ENCODE results near the gene MORN2.

Gene MORN2

DNA sequence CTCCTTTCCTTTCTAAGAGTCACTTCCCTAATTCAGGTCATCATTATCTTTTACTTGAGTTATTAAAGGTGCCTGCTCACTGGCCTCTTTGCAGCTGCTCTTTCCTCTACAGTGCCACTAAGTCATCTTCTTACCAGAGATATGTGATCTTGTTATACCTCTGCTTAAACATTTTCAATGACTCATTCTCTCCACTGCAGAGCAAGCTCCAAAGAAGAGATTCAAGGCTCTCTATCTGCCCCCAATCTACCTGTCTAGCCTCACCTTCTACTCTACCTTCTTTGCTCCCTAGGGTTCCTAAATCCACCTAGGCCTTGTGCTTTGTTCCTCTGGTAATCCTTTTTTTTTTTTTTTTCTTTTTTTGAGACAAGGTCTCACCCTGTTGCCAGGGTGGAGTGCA lies 17.0 kb downstream of the MORN2 start:
- Histone ChIP-seq H3K9me3 (replicated peaks; ENCODE audit: low read length) (no peaks in the 10 kb centered on the region), H3K9ac (ENCODE audit: low read depth, low read length) (no peak overlapping the region), H3K27me3 (ENCODE audit: control insufficient read depth, insufficient read depth, low read length) (no peaks in the 10 kb centered on the region), H3K4me1 (ENCODE audit: control insufficient read depth, insufficient read depth, low read length) (no peaks in the 10 kb centered on the region), H3K4me3 (ENCODE audit: low read length) (no peak overlapping the region), H3K4me2 (ENCODE audit: low read length) (no peak overlapping the region), H3K36me3 (ENCODE audit: insufficient read depth, low read length) (no peaks in the 10 kb centered on the region)

DNA sequence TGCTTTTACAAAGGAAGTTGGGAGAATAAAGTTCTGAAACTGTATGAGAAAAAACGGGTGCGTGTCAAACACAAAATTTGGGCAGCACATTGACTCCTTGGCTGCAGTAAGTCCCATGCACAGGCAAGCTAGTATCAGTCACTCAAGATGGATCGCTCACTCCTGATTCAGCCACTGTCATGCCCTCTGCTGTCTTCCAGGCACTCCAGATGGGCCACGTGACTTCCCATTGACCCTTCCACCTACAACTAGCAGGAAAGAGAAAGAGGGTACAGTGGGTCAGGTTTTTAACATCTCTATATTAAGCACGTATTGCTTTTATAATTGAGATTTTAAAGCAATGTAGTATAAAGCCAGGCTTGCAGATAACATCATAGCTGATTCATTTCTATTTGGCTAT lies 22.5 kb downstream of the MORN2 start:
- no peaks in the 10 kb centered on the region for H3K4me1 ChIP-seq (ENCODE audit: control insufficient read depth, insufficient read depth, low read length)

DNA sequence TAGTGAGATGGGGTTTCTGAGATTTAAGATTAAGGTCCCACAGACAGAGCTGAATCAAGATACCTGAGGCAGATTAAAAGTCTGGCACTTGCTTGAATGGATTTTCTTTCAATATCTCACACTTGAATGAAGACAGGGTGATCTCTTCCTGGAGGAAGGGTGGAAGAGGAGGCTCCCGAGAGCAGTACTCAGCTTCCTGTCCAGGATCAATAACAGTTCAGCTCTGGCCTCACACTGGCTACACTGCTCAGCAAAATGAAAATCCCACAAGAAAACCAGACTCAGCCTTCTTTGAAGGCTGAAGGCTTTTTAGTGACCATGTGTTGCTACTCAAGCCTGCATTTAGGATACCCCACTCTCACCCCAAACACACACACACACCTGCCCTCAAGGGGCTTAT lies 24.9 kb downstream of the MORN2 start:
- Histone ChIP-seq H3K9ac (ENCODE audit: low read depth, low read length) (no peak overlapping the region), H3K9me3 (replicated peaks; ENCODE audit: low read length) (no peaks in the 10 kb centered on the region), H3K4me3 (ENCODE audit: low read length) (no peak overlapping the region), H3K4me1 (ENCODE audit: control insufficient read depth, insufficient read depth, low read length) (no peaks in the 10 kb centered on the region), H3K27me3 (ENCODE audit: control insufficient read depth, insufficient read depth, low read length) (no peaks in the 10 kb centered on the region), H3K36me3 (ENCODE audit: insufficient read depth, low read length) (no peaks in the 10 kb centered on the region), H3K4me2 (ENCODE audit: low read length) (no peak overlapping the region)

More for the DNA sequence above, 22.5 kb downstream of the MORN2 start:
- Histone ChIP-seq H3K27me3 (ENCODE audit: control insufficient read depth, insufficient read depth, low read length) (no peaks in the 10 kb centered on the region), H3K4me3 (ENCODE audit: low read length) (no peak overlapping the region), H3K4me2 (ENCODE audit: low read length) (no peak overlapping the region), H3K9ac (ENCODE audit: low read depth, low read length) (no peak overlapping the region), H3K9me3 (replicated peaks; ENCODE audit: low read length) (no peaks in the 10 kb centered on the region), H3K36me3 (ENCODE audit: insufficient read depth, low read length) (no peaks in the 10 kb centered on the region)

DNA sequence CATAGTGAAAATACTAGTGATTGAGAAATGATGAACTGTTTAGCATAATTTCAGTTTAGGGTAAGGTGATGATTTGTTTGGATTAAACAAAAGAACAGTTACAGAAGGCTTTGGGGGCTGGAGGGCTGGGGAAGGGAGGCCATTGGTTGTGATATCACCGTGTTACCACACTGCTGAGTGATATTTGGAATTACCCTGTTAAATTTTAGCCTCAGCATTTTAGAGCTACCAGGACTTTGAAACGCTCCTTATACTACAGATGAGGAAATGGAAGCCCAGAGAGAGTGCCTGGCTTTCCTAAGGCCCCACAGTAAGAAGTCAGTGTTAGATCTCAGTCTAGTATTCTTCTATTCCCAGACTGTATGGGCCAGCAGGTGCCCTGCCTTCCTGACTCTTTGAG lies 29.5 kb downstream of the MORN2 start:
- no peak overlapping the region for H3K4me2 ChIP-seq (ENCODE audit: low read length)
- H3K36me3 ChIP-seq (ENCODE audit: insufficient read depth, low read length) = no peaks in the 10 kb centered on the region
- no peaks in the 10 kb centered on the region for H3K4me1 ChIP-seq (ENCODE audit: control insufficient read depth, insufficient read depth, low read length)
- no peaks in the 10 kb centered on the region for H3K9me3 ChIP-seq (replicated peaks; ENCODE audit: low read length)
- no peaks in the 10 kb centered on the region for H3K27me3 ChIP-seq (ENCODE audit: control insufficient read depth, insufficient read depth, low read length)
- no peak overlapping the region for H3K9ac ChIP-seq (ENCODE audit: low read depth, low read length)
- H3K4me3 ChIP-seq (ENCODE audit: low read length) = no peak overlapping the region

DNA sequence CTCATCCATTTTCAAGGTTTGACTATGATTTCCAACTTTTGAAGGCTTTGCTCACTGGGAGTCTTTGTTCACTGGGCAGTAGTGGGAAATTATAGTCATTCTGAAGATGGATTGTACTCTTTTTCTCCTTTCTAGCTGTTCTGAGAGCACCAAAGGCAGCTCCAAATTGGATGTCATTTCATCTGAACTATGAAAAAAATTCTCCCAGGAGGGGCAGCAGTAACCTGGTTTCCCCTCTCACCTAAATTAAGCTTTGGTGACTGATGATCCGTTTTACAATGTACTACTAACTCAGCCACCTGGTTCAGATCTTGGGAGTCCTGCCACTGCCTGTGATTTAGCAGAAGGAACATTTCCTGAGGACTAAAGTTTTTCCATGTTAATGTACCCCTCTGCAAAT lies 31.5 kb downstream of the MORN2 start:
- H3K4me3 ChIP-seq (ENCODE audit: low read length) = no peak overlapping the region
- no peaks in the 10 kb centered on the region for H3K27me3 ChIP-seq (ENCODE audit: control insufficient read depth, insufficient read depth, low read length)
- H3K4me1 ChIP-seq (ENCODE audit: control insufficient read depth, insufficient read depth, low read length) = no peaks in the 10 kb centered on the region
- H3K9me3 ChIP-seq (replicated peaks; ENCODE audit: low read length) = no peaks in the 10 kb centered on the region
- H3K4me2 ChIP-seq (ENCODE audit: low read length) = no peak overlapping the region
- no peak overlapping the region for H3K9ac ChIP-seq (ENCODE audit: low read depth, low read length)
- H3K36me3 ChIP-seq (ENCODE audit: insufficient read depth, low read length) = no peaks in the 10 kb centered on the region

DNA sequence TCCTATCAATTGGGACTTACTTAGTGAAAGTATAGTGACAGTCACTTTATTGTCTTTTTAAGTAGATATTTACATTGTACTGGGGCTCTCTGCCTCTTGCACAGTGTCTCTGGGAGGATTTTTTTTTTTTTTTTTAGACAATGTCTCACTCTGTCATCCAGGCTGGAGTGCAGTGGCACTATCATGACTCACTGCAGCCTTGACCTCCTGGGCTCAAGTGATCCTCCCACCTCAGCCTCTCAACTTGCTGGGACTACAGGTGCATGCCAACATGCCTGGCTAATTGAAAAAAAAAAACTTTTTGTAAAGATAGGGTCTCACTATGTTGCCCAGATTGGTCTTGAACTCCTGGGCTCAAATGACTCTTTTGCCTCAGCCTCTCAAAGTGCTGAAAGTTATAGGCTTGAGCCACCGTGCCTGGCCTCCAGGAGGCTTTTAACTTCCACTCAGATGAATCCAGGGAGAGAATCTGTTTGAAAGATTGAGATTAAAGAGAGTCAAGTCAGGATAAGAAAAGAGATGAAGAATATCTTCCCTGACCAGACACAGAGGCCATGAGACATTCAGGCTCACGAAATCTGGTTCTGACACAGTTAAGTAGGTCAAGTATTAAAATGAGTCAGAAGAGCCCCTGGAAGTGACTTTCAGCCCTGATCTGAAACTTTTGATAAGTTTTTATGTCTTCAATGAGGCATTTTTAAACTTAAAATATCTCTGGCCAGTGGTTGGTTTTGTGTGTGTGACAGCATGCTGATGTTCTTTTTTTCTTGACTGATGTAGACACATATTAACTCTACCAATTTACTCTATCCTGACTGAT lies 32.2 kb downstream of the MORN2 start:
- Histone ChIP-seq H3K36me3 (ENCODE audit: insufficient read depth, low read length) (no peaks in the 10 kb centered on the region), H3K9ac (ENCODE audit: low read depth, low read length) (no peak overlapping the region), H3K4me3 (ENCODE audit: low read length) (no peak overlapping the region), H3K9me3 (replicated peaks; ENCODE audit: low read length) (no peaks in the 10 kb centered on the region), H3K4me2 (ENCODE audit: low read length) (no peak overlapping the region), H3K27me3 (ENCODE audit: control insufficient read depth, insufficient read depth, low read length) (no peaks in the 10 kb centered on the region), H3K4me1 (ENCODE audit: control insufficient read depth, insufficient read depth, low read length) (no peaks in the 10 kb centered on the region)

DNA sequence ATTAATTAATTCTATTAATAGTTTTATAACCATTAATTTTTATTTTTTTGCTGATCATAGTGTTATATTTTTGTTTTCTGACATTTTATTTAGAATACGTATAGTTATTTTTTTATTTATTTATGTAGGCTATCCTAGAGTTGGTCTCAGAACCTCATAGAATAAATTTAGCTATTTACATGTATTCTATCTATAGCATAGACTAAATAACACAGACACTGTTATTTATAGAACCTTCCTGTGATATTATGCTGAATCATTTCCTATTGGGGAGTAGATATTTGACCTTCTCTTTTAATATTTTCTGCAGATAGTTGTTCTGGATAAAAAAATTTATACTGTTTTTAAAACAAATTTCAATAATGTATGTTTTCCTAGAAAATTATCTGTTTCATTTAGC lies 34.1 kb downstream of the MORN2 start:
- no peaks in the 10 kb centered on the region for H3K27me3 ChIP-seq (ENCODE audit: control insufficient read depth, insufficient read depth, low read length)
- no peaks in the 10 kb centered on the region for H3K36me3 ChIP-seq (ENCODE audit: insufficient read depth, low read length)
- H3K9me3 ChIP-seq (replicated peaks; ENCODE audit: low read length) = no peaks in the 10 kb centered on the region
- H3K4me1 ChIP-seq (ENCODE audit: control insufficient read depth, insufficient read depth, low read length) = no peaks in the 10 kb centered on the region
- H3K9ac ChIP-seq (ENCODE audit: low read depth, low read length) = no peak overlapping the region
- no peak overlapping the region for H3K4me2 ChIP-seq (ENCODE audit: low read length)
- no peak overlapping the region for H3K4me3 ChIP-seq (ENCODE audit: low read length)

DNA sequence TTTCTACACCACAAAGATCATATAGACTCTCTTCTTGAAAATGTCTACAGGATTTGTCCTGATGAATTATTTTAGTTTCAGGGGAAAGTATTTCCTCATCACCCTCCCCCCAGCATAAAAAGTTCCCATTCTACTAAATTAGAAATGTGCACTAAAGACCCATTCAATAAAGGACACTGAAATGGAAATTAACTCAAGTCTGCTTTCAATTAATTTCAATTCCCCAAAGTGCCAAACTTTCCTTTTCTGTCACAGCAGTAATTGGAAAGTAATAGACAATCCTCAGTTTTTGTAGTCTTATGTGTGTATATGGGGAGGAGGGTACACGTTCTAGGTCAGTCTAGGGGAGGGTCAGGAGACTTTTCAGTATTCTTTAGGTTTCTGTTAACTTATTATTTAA lies 35.4 kb downstream of the MORN2 start:
- Histone ChIP-seq H3K9ac (ENCODE audit: low read depth, low read length) (no peak overlapping the region), H3K4me1 (ENCODE audit: control insufficient read depth, insufficient read depth, low read length) (no peaks in the 10 kb centered on the region), H3K36me3 (ENCODE audit: insufficient read depth, low read length) (no peaks in the 10 kb centered on the region), H3K4me2 (ENCODE audit: low read length) (no peak overlapping the region), H3K4me3 (ENCODE audit: low read length) (no peak overlapping the region), H3K9me3 (replicated peaks; ENCODE audit: low read length) (no peaks in the 10 kb centered on the region), H3K27me3 (ENCODE audit: control insufficient read depth, insufficient read depth, low read length) (no peaks in the 10 kb centered on the region)

DNA sequence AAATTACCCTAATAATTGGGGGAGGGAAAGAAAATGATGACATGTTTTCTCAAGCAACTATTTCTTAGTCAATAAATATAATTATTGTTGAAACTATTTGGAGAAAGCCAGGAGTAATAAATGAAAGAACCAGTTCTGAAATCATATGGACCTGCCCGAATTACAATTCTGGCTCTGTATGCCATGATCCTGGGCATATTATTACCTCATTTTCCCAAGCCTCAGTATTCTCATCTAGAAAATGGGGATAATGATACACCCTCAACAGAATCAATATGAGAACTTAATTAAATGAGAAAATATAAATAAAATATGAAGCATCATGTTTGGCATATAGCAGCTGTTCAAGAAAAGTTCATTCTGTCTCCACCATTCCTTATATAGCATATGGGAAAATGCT lies 36.8 kb downstream of the MORN2 start:
- H3K4me3 ChIP-seq (ENCODE audit: low read length) = no peak overlapping the region
- H3K4me1 ChIP-seq (ENCODE audit: control insufficient read depth, insufficient read depth, low read length) = no peaks in the 10 kb centered on the region
- H3K4me2 ChIP-seq (ENCODE audit: low read length) = no peak overlapping the region
- no peaks in the 10 kb centered on the region for H3K27me3 ChIP-seq (ENCODE audit: control insufficient read depth, insufficient read depth, low read length)
- no peaks in the 10 kb centered on the region for H3K9me3 ChIP-seq (replicated peaks; ENCODE audit: low read length)
- no peak overlapping the region for H3K9ac ChIP-seq (ENCODE audit: low read depth, low read length)
- no peaks in the 10 kb centered on the region for H3K36me3 ChIP-seq (ENCODE audit: insufficient read depth, low read length)

DNA sequence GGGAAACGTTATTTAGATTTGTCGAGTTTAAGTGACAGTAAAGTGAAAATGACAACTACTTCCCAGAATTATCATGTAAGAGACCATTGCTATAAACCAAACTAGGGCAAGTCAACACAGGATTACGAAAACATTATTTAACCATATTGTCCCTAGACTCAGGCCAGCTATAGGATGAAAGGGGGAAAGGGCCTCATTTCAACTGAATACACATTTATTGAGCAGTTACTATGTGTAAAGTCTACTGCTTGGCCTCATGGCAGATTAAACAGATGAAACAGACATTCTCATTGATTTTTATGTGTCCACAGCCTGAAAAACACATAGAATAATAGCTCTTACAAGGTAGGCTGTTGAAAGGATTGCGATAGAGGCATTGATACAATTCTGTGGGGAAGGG lies 46.6 kb downstream of the MORN2 start:
- Histone ChIP-seq H3K27me3 (ENCODE audit: control insufficient read depth, insufficient read depth, low read length) (no peaks in the 10 kb centered on the region), H3K36me3 (ENCODE audit: insufficient read depth, low read length) (no peaks in the 10 kb centered on the region), H3K4me1 (ENCODE audit: control insufficient read depth, insufficient read depth, low read length) (no peaks in the 10 kb centered on the region), H3K9ac (ENCODE audit: low read depth, low read length) (no peak overlapping the region), H3K4me3 (ENCODE audit: low read length) (no peak overlapping the region), H3K4me2 (ENCODE audit: low read length) (no peak overlapping the region), H3K9me3 (replicated peaks; ENCODE audit: low read length) (no peaks in the 10 kb centered on the region)

DNA sequence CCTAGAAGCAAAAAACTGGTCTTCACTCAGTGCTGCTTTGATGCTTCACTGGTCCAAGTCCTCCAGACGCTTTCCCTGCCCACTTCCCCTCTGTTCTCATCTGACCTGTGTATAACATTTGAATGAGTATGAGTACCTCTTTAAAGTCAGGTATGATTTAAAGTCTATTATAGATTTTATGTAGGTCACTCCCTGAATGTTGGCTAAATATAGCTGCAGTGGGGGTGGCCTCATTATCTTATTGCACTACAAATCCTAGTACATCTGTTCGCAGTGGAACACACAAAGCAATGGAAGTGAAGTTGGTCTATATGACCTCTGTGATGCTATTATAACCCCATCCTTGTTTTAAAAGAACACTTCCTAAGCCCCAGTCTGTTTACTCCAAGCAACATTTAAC lies 47.1 kb downstream of the MORN2 start:
- H3K9me3 ChIP-seq (replicated peaks; ENCODE audit: low read length) = no peaks in the 10 kb centered on the region
- no peaks in the 10 kb centered on the region for H3K36me3 ChIP-seq (ENCODE audit: insufficient read depth, low read length)
- H3K4me1 ChIP-seq (ENCODE audit: control insufficient read depth, insufficient read depth, low read length) = no peaks in the 10 kb centered on the region
- H3K9ac ChIP-seq (ENCODE audit: low read depth, low read length) = no peak overlapping the region
- no peak overlapping the region for H3K4me2 ChIP-seq (ENCODE audit: low read length)
- no peaks in the 10 kb centered on the region for H3K27me3 ChIP-seq (ENCODE audit: control insufficient read depth, insufficient read depth, low read length)
- H3K4me3 ChIP-seq (ENCODE audit: low read length) = no peak overlapping the region

DNA sequence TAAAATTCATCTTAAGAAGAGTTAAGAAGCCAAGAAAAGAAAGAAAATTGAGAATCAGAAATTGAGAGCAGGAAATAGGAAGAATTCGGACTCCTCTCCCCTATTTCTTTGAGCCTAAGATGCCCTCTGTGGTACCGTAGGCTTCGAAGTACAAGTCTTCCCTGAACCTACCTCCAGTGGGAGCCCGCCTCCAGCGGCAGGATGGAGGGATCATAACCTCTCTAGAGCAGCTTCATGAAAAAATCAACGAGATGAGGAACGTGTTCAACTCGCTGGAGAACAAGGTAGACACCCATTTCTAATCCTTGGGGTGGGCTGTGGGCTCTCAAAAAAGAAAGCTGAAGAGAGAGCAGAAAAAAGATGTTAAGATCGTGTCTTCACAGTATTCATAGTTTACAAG lies 50.2 kb downstream of the MORN2 start:
- Histone ChIP-seq H3K9ac (ENCODE audit: low read depth, low read length) (no peak overlapping the region), H3K4me2 (ENCODE audit: low read length) (no peak overlapping the region), H3K36me3 (ENCODE audit: insufficient read depth, low read length) (no peaks in the 10 kb centered on the region), H3K27me3 (ENCODE audit: control insufficient read depth, insufficient read depth, low read length) (no peaks in the 10 kb centered on the region), H3K9me3 (replicated peaks; ENCODE audit: low read length) (no peaks in the 10 kb centered on the region), H3K4me1 (ENCODE audit: control insufficient read depth, insufficient read depth, low read length) (no peaks in the 10 kb centered on the region), H3K4me3 (ENCODE audit: low read length) (no peak overlapping the region)
